ENCODE measurements around the gene ADCYAP1R1.

ADCYAP1R1 gene

DNA sequence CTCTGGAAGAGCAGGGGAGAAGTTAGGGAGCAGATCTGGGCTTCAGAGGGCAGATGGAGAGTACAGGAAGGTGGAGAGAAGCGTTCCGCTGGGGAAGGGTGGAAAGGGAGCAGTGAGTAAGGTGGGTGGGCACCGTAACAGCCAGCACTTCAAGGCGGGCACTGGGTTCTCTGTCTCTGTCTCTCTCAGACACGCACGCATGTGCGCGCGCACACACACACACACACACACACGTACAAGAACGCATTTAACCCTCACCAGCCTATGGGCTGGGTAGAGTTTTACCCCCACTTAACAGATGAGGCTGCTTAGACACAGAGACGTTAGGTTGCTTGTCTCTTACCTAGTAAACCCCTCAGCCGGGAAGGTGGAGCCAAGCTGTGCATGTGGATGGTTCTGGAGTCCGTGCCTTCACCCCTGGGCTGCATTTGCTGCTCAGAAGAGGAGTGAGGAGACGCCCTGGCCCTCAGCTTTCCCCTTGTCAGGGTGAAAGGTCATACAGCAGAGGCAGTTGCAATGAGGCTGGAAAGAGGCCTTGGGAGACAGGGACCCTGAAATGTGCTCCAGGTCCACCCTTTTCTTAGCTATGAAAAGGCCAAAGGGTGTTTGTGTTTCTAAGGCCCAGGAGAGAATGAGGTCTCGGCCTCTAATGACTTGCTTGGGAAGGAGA, 16.0 kb downstream of the ADCYAP1R1 start:
- Histone ChIP-seq H3K36me3 (ENCODE audit: control insufficient read depth, insufficient read depth, low read length) (no peaks in the 10 kb centered on the region), H3K27me3 (ENCODE audit: control insufficient read depth, insufficient read depth, low read length) (no peaks in the 10 kb centered on the region), H3K9ac (ENCODE audit: low read depth, low read length) (no peak overlapping the region), H3K27ac (ENCODE audit: low read depth, low read length) (no peak overlapping the region), H3K4me1 (ENCODE audit: control insufficient read depth, insufficient read depth, low read length) (no peaks in the 10 kb centered on the region), H3K9me3 (ENCODE audit: control insufficient read depth, insufficient read depth, low read length) (no peaks in the 10 kb centered on the region), H3K4me3 (ENCODE audit: low read depth, low read length) (no peak overlapping the region)

DNA sequence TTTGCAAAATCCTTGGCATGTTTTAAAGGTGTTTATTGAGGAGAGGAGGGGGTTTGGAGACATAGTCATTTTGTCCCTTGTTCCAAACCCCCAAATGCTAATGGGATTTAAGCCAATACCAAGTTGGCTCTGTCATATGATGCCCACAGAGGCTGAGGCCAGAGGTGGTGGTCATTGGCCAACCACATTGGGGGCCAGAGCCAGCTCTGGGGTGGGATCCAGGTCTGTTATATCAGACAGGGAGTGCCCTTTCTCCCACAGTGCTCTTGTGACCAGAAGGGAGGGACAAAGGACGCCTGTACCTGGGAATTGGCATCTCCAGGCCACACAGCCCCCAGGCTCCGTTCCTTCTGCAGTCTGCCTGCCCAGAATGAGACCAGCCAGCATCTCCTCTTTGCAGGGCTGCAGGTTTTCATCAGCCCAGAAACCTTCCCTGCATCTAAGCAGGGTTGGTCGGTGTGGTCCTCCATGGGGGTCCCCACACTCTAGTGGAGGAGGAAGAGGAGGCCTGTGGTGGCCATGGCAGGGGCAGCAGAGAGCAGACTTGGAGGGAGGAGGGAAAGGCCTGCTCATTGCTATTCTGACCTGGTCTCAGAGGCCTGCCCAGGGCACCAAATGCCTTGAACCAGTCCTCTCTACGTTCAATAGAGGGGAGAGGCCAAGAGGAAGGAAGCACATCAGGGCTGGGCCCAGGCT, 17.9 kb downstream of the ADCYAP1R1 start:
- no peak overlapping the region for H3K27ac ChIP-seq (ENCODE audit: low read depth, low read length)
- H3K4me3 ChIP-seq (ENCODE audit: low read depth, low read length) = no peak overlapping the region
- no peaks in the 10 kb centered on the region for H3K9me3 ChIP-seq (ENCODE audit: control insufficient read depth, insufficient read depth, low read length)
- no peaks in the 10 kb centered on the region for H3K4me1 ChIP-seq (ENCODE audit: control insufficient read depth, insufficient read depth, low read length)
- H3K9ac ChIP-seq (ENCODE audit: low read depth, low read length) = no peak overlapping the region
- no peaks in the 10 kb centered on the region for H3K36me3 ChIP-seq (ENCODE audit: control insufficient read depth, insufficient read depth, low read length)
- no peaks in the 10 kb centered on the region for H3K27me3 ChIP-seq (ENCODE audit: control insufficient read depth, insufficient read depth, low read length)

DNA sequence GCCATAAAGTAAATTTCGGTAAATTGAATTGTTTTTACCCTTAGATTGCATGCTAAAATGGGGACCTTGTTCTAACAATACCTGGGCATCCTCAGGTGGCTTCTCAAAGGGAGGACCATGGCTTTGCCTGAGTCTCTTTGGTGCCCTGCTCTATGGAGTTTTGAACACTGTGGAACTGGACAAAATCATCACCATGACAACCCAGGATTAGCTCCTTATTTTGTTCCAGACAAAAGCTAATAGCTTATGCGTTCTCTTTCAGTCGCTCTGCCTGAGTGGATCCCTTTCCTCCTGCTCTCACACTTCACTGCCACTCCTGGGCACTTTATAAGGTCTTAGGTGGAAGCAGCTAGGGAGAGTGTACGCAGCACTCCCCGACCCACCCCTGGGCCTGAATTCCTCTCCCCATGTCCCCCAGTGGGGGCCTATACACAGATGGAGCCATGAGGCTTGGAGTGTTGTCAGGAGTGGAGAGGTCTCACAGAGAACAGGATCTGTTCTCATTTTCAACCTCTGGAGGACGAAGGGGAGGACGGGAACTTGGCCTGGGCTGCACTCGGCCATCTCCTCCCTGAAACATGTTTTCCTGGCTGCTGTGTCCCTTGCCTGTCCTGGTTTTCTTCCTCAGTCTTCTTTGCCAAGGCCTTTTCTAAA, 19.0 kb downstream of the ADCYAP1R1 start:
- Histone ChIP-seq H3K27me3 (ENCODE audit: control insufficient read depth, insufficient read depth, low read length) (no peaks in the 10 kb centered on the region), H3K36me3 (ENCODE audit: control insufficient read depth, insufficient read depth, low read length) (no peaks in the 10 kb centered on the region), H3K4me1 (ENCODE audit: control insufficient read depth, insufficient read depth, low read length) (no peaks in the 10 kb centered on the region), H3K9ac (ENCODE audit: low read depth, low read length) (no peak overlapping the region), H3K4me3 (ENCODE audit: low read depth, low read length) (no peak overlapping the region), H3K9me3 (ENCODE audit: control insufficient read depth, insufficient read depth, low read length) (no peaks in the 10 kb centered on the region), H3K27ac (ENCODE audit: low read depth, low read length) (no peak overlapping the region)

DNA sequence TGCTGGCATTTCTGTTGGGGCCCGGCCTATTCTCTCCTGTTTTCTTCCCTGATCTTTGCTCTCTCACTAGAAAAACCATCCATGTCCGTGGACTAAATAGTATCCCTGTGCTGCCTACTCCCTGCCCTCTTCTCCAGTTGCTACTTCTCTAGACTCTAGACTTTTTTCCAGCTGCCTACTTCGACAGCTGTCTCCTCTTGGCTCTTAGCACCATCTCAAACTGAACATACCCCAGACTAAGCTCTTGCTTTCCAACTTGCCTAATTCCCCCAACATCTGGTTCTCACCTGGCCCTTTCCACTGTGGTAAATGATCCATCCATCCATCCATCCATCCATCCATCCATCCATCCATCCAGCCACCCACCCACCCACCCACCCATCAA, 19.5 kb downstream of the ADCYAP1R1 start:
- Histone ChIP-seq H3K36me3 (ENCODE audit: control insufficient read depth, insufficient read depth, low read length) (no peaks in the 10 kb centered on the region), H3K9me3 (ENCODE audit: control insufficient read depth, insufficient read depth, low read length) (no peaks in the 10 kb centered on the region), H3K4me1 (ENCODE audit: control insufficient read depth, insufficient read depth, low read length) (no peaks in the 10 kb centered on the region), H3K27ac (ENCODE audit: low read depth, low read length) (no peak overlapping the region), H3K4me3 (ENCODE audit: low read depth, low read length) (no peak overlapping the region), H3K27me3 (ENCODE audit: control insufficient read depth, insufficient read depth, low read length) (no peaks in the 10 kb centered on the region), H3K9ac (ENCODE audit: low read depth, low read length) (no peak overlapping the region)

DNA sequence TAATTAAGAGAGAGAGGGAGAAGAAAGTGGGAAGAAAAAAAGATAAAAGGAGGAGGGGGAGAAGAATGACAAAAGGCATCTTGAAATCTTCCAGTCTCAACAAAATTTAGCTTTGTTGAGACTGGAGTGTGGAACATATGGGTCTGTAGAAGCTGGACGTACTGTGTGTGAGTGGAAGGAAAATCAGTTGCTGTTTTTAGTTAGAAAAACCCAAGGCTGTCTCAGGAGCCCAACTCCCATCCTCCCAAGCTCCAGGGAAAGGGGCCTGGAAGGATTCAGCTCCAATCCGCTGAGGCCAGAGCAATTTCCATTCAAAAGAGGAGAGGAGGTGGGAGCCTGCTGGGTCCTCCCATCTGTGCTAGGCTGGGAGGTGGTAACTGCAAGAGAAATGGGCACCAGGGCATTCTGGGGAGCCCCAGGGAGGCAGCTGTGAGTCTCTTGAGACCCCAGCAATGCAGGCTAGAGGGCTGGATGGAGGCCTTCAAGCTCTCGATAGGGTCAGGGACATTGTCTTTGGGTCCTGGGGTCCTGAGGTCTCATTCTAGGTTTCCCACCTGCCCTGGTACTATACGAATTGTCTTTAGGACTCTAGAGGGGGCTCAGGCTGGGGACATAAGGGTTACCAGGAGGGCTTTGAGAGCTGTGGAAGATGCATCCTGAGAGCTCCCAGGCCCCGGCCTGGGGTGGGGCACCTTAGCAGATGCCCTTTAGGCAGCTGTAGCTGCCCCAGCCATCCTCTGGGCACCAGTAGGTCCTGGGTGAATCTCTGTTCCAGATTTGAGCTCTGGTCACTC, 21.4 kb downstream of the ADCYAP1R1 start:
- Histone ChIP-seq H3K9me3 (ENCODE audit: control insufficient read depth, insufficient read depth, low read length) (no peaks in the 10 kb centered on the region), H3K9ac (ENCODE audit: low read depth, low read length) (no peak overlapping the region), H3K27me3 (ENCODE audit: control insufficient read depth, insufficient read depth, low read length) (no peaks in the 10 kb centered on the region), H3K4me1 (ENCODE audit: control insufficient read depth, insufficient read depth, low read length) (no peaks in the 10 kb centered on the region), H3K4me3 (ENCODE audit: low read depth, low read length) (no peak overlapping the region), H3K27ac (ENCODE audit: low read depth, low read length) (no peak overlapping the region), H3K36me3 (ENCODE audit: control insufficient read depth, insufficient read depth, low read length) (no peaks in the 10 kb centered on the region)

DNA sequence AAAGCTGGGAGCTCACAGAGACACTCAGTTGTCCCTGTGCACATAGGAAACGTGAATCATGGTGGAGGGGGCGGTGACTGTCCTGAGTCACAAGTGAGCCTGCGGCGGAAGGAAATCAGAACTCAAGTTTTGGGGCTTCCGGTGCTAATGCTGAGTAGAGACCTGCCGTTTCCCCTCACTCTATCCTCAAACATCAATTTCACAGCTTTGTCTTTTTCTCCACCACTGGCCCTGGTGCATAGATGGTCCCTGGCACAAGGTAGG, 21.9 kb downstream of the ADCYAP1R1 start:
- H3K9me3 ChIP-seq (ENCODE audit: control insufficient read depth, insufficient read depth, low read length) = no peaks in the 10 kb centered on the region
- no peaks in the 10 kb centered on the region for H3K27me3 ChIP-seq (ENCODE audit: control insufficient read depth, insufficient read depth, low read length)
- no peaks in the 10 kb centered on the region for H3K36me3 ChIP-seq (ENCODE audit: control insufficient read depth, insufficient read depth, low read length)
- no peak overlapping the region for H3K4me3 ChIP-seq (ENCODE audit: low read depth, low read length)
- H3K4me1 ChIP-seq (ENCODE audit: control insufficient read depth, insufficient read depth, low read length) = no peaks in the 10 kb centered on the region
- H3K9ac ChIP-seq (ENCODE audit: low read depth, low read length) = no peak overlapping the region
- H3K27ac ChIP-seq (ENCODE audit: low read depth, low read length) = no peak overlapping the region

DNA sequence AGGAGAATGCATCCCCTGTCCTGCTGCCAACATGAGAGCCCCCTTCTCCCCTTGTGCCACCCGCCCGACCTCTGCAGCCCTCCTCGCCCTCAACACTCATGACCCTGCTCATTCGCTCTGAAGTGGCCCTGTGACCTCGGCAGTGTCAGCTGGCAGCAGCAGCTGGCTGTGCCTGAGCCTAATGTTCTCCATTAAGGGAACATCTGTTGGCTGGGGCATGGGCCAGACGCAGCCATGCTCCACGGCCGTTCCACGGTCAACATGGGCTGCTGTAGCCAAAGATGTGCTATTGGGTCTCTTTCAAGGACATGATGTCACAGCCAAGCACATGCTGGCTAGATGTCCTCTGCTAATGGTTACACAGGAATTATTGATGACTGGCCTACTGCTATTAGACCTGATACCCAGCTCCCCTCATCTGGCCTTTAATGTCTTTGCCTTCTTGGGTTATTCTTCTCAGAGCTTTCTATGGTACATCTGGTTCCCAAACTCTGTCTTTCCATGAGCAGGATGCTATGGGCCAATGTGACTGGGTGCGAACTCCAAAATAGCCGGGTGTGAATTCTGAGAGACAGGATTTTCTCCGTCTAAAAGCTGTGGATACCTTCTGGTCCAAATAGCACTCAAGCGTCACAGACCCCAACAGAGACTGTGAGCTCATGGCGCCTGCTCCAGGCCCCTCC, 22.4 kb downstream of the ADCYAP1R1 start:
- Histone ChIP-seq H3K27me3 (ENCODE audit: control insufficient read depth, insufficient read depth, low read length) (no peaks in the 10 kb centered on the region), H3K4me3 (ENCODE audit: low read depth, low read length) (no peak overlapping the region), H3K4me1 (ENCODE audit: control insufficient read depth, insufficient read depth, low read length) (no peaks in the 10 kb centered on the region), H3K9me3 (ENCODE audit: control insufficient read depth, insufficient read depth, low read length) (no peaks in the 10 kb centered on the region), H3K36me3 (ENCODE audit: control insufficient read depth, insufficient read depth, low read length) (no peaks in the 10 kb centered on the region), H3K27ac (ENCODE audit: low read depth, low read length) (no peak overlapping the region), H3K9ac (ENCODE audit: low read depth, low read length) (no peak overlapping the region)

DNA sequence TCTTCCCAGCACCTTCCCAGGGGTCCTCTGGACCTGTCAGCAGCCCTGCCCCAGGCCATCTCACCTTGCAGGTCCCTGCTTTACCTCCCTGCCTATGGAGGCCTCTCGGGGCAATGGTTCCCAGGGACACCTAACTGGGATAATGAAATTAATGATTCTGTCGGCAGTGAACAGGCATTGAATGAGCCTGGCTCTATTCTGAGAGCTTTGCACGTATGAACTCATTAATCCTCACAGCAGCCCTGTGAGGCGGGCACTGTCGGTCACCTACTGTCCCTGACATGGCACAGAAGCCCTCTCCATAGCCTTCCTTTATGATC, 22.9 kb downstream of the ADCYAP1R1 start:
- Histone ChIP-seq H3K9ac (ENCODE audit: low read depth, low read length) (no peak overlapping the region), H3K27me3 (ENCODE audit: control insufficient read depth, insufficient read depth, low read length) (no peaks in the 10 kb centered on the region), H3K36me3 (ENCODE audit: control insufficient read depth, insufficient read depth, low read length) (no peaks in the 10 kb centered on the region), H3K4me3 (ENCODE audit: low read depth, low read length) (no peak overlapping the region), H3K4me1 (ENCODE audit: control insufficient read depth, insufficient read depth, low read length) (no peaks in the 10 kb centered on the region), H3K27ac (ENCODE audit: low read depth, low read length) (no peak overlapping the region), H3K9me3 (ENCODE audit: control insufficient read depth, insufficient read depth, low read length) (no peaks in the 10 kb centered on the region)

DNA sequence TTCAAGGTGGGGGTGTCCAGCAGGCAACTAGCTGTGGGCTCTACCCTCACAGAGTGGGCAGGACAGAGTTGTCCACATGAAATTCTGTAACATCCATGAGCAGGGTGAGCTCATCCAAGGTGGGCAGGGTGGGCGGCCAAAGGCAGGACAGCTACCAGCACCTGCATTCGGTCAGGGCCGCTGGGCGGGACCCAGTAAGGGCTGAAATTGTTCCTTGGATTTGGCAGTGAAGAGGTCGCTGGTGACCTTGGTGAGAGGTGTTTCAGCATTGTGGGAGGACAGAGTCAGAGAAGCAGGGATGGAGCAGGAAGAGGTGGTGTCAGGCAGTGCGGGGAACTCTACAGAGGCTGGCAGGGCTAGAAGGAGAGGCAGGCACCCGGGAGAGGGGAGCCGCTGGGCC, 23.9 kb downstream of the ADCYAP1R1 start:
- Histone ChIP-seq H3K27me3 (ENCODE audit: control insufficient read depth, insufficient read depth, low read length) (no peaks in the 10 kb centered on the region), H3K9me3 (ENCODE audit: control insufficient read depth, insufficient read depth, low read length) (no peaks in the 10 kb centered on the region), H3K4me1 (ENCODE audit: control insufficient read depth, insufficient read depth, low read length) (no peaks in the 10 kb centered on the region), H3K27ac (ENCODE audit: low read depth, low read length) (no peak overlapping the region), H3K4me3 (ENCODE audit: low read depth, low read length) (no peak overlapping the region), H3K36me3 (ENCODE audit: control insufficient read depth, insufficient read depth, low read length) (no peaks in the 10 kb centered on the region), H3K9ac (ENCODE audit: low read depth, low read length) (no peak overlapping the region)

DNA sequence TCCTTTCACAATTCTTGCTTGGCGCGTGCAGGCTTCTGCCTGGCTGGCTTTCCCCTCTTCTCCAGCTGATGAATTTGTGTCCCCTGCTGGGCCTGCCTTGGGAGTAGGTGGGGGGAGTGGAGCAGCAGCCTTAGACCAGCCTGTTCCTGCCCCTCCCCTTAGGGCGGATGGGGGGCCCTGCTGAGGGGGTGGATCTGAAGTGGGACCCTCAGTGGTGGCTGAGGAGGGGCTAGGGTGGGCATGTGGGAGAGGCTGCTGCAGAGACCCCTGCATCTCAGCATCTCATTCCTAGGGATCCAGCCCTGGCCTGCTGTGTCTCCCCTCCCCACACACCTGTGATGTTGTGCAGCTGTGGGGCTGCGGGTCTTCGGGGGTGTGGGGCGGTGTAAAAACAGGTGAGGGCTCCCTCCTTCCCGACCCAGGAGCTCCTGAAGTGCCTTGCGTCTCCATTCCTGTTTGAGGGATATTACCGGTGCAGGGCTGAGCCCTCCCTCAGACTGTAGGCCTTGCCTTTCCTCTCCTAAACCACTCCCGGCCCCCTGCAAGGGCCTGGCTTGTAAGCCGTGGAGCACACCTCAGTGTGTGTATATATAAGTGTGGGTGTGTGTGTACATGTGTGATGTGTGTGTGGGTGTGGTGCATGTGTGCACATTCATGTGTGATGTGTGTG, 24.7 kb downstream of the ADCYAP1R1 start:
- Histone ChIP-seq H3K9me3 (ENCODE audit: control insufficient read depth, insufficient read depth, low read length) (no peaks in the 10 kb centered on the region), H3K4me1 (ENCODE audit: control insufficient read depth, insufficient read depth, low read length) (no peaks in the 10 kb centered on the region), H3K9ac (ENCODE audit: low read depth, low read length) (no peak overlapping the region), H3K36me3 (ENCODE audit: control insufficient read depth, insufficient read depth, low read length) (no peaks in the 10 kb centered on the region), H3K4me3 (ENCODE audit: low read depth, low read length) (no peak overlapping the region), H3K27ac (ENCODE audit: low read depth, low read length) (no peak overlapping the region), H3K27me3 (ENCODE audit: control insufficient read depth, insufficient read depth, low read length) (no peaks in the 10 kb centered on the region)
